ENCODE results near the gene CCDC159. TPM values are rescaled to one million over a fixed set of nuclear protein-coding genes. Genes with fewer than 3 reads are reported as not detected.

Gene CCDC159
- total RNA-seq, 1 experiment from 2014 or later = 6.8 TPM

GRCh38 chr19:11373885-11374432, 27.6 kb downstream of the CCDC159 start:
- H3K27me3 Mint-ChIP-seq (ENCODE audit: low read depth) = no peaks in the 10 kb centered on the region
- DNase-seq (ENCODE audit: low spot score) = no peak
- H3K4me3 Mint-ChIP-seq = no peak overlapping the region
- TF ChIP-seq CREB1 (CRISPR knock-in tag; IDR thresholded peaks at IDR 0.05) (0 out of 2 replicates have a peak, but pooled peaks have one; percentile 3), ZNF121 (CRISPR knock-in tag; IDR thresholded peaks at IDR 0.05) (no peak), ERG (CRISPR knock-in tag; IDR thresholded peaks at IDR 0.05) (peak; percentile 47; the same call in 1 of the 2 replicates), FOXP1 (CRISPR knock-in tag; IDR thresholded peaks at IDR 0.05; ENCODE audit: borderline replicate concordance) (no peak), GTF2I (CRISPR knock-in tag; conservative IDR thresholded peaks at IDR 0.05) (peak; percentile 100)
- TF ChIP-seq, protein P1, sequence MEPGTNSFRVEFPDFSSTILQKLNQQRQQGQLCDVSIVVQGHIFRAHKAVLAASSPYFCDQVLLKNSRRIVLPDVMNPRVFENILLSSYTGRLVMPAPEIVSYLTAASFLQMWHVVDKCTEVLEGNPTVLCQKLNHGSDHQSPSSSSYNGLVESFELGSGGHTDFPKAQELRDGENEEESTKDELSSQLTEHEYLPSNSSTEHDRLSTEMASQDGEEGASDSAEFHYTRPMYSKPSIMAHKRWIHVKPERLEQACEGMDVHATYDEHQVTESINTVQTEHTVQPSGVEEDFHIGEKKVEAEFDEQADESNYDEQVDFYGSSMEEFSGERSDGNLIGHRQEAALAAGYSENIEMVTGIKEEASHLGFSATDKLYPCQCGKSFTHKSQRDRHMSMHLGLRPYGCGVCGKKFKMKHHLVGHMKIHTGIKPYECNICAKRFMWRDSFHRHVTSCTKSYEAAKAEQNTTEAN (CRISPR knock-in tag; IDR thresholded peaks at IDR 0.05) = no peak
- TF ChIP-seq, protein P2, sequence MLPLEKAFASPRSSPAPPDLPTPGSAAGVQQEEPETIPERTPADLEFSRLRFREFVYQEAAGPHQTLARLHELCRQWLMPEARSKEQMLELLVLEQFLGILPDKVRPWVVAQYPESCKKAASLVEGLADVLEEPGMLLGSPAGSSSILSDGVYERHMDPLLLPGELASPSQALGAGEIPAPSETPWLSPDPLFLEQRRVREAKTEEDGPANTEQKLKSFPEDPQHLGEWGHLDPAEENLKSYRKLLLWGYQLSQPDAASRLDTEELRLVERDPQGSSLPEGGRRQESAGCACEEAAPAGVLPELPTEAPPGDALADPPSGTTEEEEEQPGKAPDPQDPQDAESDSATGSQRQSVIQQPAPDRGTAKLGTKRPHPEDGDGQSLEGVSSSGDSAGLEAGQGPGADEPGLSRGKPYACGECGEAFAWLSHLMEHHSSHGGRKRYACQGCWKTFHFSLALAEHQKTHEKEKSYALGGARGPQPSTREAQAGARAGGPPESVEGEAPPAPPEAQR (CRISPR knock-in tag; IDR thresholded peaks at IDR 0.05) = no peak
- H3K4me1 Mint-ChIP-seq = peaks cover 19% of the 10 kb centered on the region
- ChIA-PET CTCF (interaction anchor here (0.9 to 4.6 kb wide), 16 partner anchors 10 to 326 kb away, joined by 3 to 59 read pairs (median 10); partner anchors contain the start of genes EPOR, ODAD3, PRKCSH and RAB3D), POLR2A (interaction anchor here (0.6 to 3.1 kb wide), 10 partner anchors 9 to 101 kb away, joined by 3 to 16 read pairs (median 6); partner anchors contain the start of genes CCDC159, EPOR, ODAD3 and PRKCSH)
- no peak overlapping the region for H3K27ac Mint-ChIP-seq
- ATAC-seq = no peak
- H3K9me3 Mint-ChIP-seq = no peaks in the 10 kb centered on the region
- peaks cover 6% of the 10 kb centered on the region for H3K36me3 Mint-ChIP-seq

GRCh38 chr19:11374433-11375142, 28.3 kb downstream of the CCDC159 start, which contains the start of gene SWSAP1:
SWSAP1 (plus strand) TSS chr19:11374666; CDS start chr19:11374681, 15 bp downstream.
- Mint-ChIP-seq H3K27ac (no peak within 1 kb of the TSS; the same call in 1 of the 2 replicates), H3K4me1 (peaks cover 19% of the 10 kb centered on the region), H3K9me3 (no peaks in the 10 kb centered on the region), H3K4me3 (no peak within 1 kb of the TSS), H3K36me3 (peaks cover 6% of the 10 kb centered on the region), H3K27me3 (ENCODE audit: low read depth) (no peaks in the 10 kb centered on the region)
- ChIA-PET CTCF (interaction anchor here (0.6 to 4.6 kb wide), 27 partner anchors 9 to 326 kb away, joined by 3 to 59 read pairs (median 6); partner anchors contain the start of genes CCDC159, CNN1, ECSIT and EPOR), POLR2A (interaction anchor here (0.5 to 3.1 kb wide), 12 partner anchors 9 to 144 kb away, joined by 3 to 16 read pairs (median 5); partner anchors contain the start of genes CCDC159, EPOR, ODAD3 and PRKCSH)
- peak; percentile 93 for ATAC-seq
- peak; percentile 98 for DNase-seq (ENCODE audit: low spot score)
- TF ChIP-seq ZBTB21 (CRISPR knock-in tag; IDR thresholded peaks at IDR 0.05; ENCODE audit: borderline replicate concordance) = no peak
- peak; percentile 86 for TF ChIP-seq MAX (CRISPR knock-in tag; IDR thresholded peaks at IDR 0.05)
- TF ChIP-seq ATF3 (CRISPR knock-in tag; conservative IDR thresholded peaks at IDR 0.05) = no peak
- no peak for TF ChIP-seq TEAD4 (CRISPR knock-in tag; IDR thresholded peaks at IDR 0.05)
- TF ChIP-seq E2F4 (CRISPR knock-in tag; IDR thresholded peaks at IDR 0.05; ENCODE audit: borderline replicate concordance, low read depth) = no peak
- no peak for TF ChIP-seq SMAD3 (CRISPR knock-in tag; IDR thresholded peaks at IDR 0.05; ENCODE audit: borderline replicate concordance)
- no peak for TF ChIP-seq ZNF532 (CRISPR knock-in tag; IDR thresholded peaks at IDR 0.05; ENCODE audit: borderline replicate concordance)
- TF ChIP-seq, protein P3, sequence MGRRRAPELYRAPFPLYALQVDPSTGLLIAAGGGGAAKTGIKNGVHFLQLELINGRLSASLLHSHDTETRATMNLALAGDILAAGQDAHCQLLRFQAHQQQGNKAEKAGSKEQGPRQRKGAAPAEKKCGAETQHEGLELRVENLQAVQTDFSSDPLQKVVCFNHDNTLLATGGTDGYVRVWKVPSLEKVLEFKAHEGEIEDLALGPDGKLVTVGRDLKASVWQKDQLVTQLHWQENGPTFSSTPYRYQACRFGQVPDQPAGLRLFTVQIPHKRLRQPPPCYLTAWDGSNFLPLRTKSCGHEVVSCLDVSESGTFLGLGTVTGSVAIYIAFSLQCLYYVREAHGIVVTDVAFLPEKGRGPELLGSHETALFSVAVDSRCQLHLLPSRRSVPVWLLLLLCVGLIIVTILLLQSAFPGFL (CRISPR knock-in tag; IDR thresholded peaks at IDR 0.05; ENCODE audit: borderline replicate concordance) = no peak
- 0 out of 2 replicates have a peak, but pooled peaks have one; percentile 25 for TF ChIP-seq USF1 (CRISPR knock-in tag; IDR thresholded peaks at IDR 0.05)
- TF ChIP-seq ESRRA (CRISPR knock-in tag; IDR thresholded peaks at IDR 0.05; ENCODE audit: borderline replicate concordance) = no peak
- no peak for TF ChIP-seq FOXJ3 (CRISPR knock-in tag; IDR thresholded peaks at IDR 0.05; ENCODE audit: borderline replicate concordance)
- no peak for TF ChIP-seq PRRX2 (CRISPR knock-in tag; IDR thresholded peaks at IDR 0.05)
